ENCODE data around the gene RAP1GDS1. TPM values are rescaled to one million over a fixed set of nuclear protein-coding genes. Genes with fewer than 3 reads are reported as not detected.

Gene RAP1GDS1
- total and polyA plus RNA-seq, 5 experiments from 2014 or later: 23.2 to 41.3 (median 30.7) TPM

DNA sequence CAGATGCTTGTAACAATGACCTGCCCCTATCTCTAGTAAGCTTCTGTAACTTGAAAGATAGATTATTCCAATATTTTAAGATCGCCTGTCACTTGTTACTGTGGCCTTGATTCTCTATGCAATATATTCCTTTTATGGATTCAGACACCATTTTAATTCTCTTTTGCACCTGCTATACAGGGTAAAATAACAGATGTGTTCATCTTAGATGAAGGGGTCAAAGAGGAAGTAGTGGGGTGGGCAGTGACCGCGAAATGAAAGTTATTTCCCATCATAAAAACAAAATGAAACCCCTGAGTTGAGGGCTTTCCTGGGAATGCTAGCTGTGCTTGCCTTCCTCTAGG lies 221.3 kb downstream of the RAP1GDS1 start:
- ATAC-seq (no peak), DNase-seq (no peak)
- Mint-ChIP-seq H3K4me1 (peaks cover 8 to 28% (median 17%) of the 10 kb centered on the region in 4 donors), H3K36me3 (peaks cover 0 to 38% (median 3%) of the 10 kb centered on the region in 3 donors), H3K27me3 (no peaks in the 10 kb centered on the region), H3K4me3 (no peak overlapping the region), H3K27ac (peak overlapping the region in 3 of 10 donors; percentile 17 to 62 (median 35)), H3K9me3 (no peaks in the 10 kb centered on the region)
- POLR2A ChIA-PET: no interaction called here

DNA sequence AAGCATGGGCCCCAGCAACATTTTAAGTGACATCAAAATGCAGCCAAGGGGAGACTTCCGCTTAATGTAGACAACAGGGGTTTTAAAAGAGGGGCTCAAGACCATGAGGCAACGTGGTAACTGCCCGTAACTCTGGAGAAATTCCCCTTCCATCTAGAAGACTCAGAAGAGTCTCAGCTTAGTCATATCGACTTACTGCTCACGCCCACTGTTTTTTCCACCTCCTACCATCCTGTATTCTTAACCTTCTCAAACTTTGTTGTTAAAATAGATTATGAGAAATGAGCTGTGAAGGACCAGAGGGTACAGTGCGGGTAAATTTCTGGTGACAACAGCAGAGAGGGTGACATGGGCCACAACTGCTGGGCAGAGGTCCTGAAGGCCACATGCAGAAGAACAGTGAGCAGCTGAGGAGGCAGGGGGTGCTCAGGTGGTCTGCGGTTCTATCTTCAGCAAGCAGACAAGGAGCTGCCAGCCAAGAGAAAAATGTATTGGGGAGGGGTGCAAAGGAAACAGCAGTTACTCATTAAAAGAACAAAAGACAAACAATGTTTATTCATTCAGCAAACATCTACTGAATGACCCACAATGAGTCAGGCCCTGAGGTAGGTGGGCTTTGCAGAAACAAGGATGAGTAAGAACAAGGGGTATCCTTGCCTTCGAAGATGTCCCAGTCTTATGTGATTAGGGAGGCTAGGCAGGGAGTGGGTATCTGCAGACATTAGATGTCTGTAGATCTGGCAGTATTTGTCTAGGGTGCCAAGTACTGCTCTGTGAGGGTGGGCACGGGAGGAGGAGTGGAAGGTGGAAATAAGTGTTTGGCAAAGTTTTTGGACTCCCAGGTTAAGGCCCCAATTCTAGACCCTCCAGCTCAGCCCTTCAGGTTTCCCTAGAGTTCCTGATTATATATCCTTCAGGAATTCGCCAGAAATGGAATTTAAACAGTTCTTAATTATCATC lies 221.9 kb downstream of the RAP1GDS1 start:
- Mint-ChIP-seq H3K4me3 (no peak overlapping the region), H3K4me1 (peaks cover 8 to 28% (median 17%) of the 10 kb centered on the region in 4 donors), H3K36me3 (peaks cover 0 to 35% (median 3%) of the 10 kb centered on the region in 3 donors), H3K27me3 (no peaks in the 10 kb centered on the region), H3K9me3 (no peaks in the 10 kb centered on the region), H3K27ac (peak overlapping the region in 6 of 10 donors; percentile 17 to 76 (median 66))
- POLR2A ChIA-PET: no interaction called here
- DNase-seq (no peak), ATAC-seq (no peak)

DNA sequence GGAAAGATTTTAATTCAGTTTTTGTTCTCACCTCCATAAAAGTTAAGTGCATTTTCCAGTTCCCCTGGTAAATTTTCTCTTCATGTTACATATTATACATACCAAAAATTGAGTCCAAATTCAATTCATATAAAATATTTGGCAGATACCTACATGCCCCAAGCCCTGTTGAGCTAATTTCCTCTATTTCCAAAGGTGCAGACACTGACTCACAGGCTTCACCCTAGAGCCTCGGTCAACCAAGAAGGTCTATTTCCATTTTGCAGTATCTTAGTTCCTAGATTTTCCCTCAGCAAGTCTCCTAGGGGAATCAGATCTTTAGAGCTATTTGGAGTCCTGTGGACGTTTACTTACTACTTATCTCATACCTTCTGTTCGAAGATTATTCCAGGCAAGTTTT lies 222.8 kb downstream of the RAP1GDS1 start:
- no peak overlapping the region for H3K4me3 Mint-ChIP-seq

DNA sequence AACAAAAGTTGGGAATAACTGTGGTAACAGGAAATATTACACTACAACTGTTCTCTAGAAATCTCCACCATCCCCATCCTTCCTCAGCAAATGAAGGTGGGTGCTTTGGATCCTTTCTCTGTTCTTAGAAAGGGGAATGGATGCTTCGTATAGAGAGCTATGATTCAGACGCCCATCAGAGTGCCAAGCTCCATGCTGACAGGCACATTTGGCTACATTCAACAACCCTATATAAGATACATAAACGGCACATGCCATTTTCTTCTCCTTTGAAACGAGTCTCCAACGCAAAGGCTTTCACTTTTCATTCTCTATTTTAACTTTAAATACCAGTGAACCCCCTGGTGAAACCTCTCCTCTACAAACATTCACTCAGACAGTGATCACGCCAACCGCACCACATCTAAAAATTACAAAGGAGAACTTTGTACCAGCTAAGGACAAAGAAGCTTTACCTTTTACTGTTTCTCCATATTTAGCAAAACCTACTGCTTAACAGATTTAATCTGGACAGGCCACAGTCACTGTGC lies 224.7 kb downstream of the RAP1GDS1 start:
- Mint-ChIP-seq H3K4me3 (no peak overlapping the region), H3K27ac (no peak overlapping the region), H3K27me3 (no peaks in the 10 kb centered on the region), H3K4me1 (peaks cover 10 to 29% (median 22%) of the 10 kb centered on the region in 4 donors), H3K36me3 (peaks cover 0 to 29% (median 3%) of the 10 kb centered on the region in 3 donors), H3K9me3 (no peaks in the 10 kb centered on the region)
- no peak for ATAC-seq
- no peak for DNase-seq
- POLR2A ChIA-PET: no interaction called here

More for the DNA sequence above, 222.8 kb downstream of the RAP1GDS1 start:
- ATAC-seq: no peak
- no peak for DNase-seq
- no peaks in the 10 kb centered on the region for H3K9me3 Mint-ChIP-seq
- no peaks in the 10 kb centered on the region for H3K27me3 Mint-ChIP-seq
- peaks cover 10 to 29% (median 21%) of the 10 kb centered on the region in 4 donors for H3K4me1 Mint-ChIP-seq
- POLR2A ChIA-PET: no interaction called here
- H3K36me3 Mint-ChIP-seq: peaks cover 0 to 31% (median 3%) of the 10 kb centered on the region in 3 donors
- H3K27ac Mint-ChIP-seq: peak overlapping the region in 2 of 10 donors; percentile 16 to 76

DNA sequence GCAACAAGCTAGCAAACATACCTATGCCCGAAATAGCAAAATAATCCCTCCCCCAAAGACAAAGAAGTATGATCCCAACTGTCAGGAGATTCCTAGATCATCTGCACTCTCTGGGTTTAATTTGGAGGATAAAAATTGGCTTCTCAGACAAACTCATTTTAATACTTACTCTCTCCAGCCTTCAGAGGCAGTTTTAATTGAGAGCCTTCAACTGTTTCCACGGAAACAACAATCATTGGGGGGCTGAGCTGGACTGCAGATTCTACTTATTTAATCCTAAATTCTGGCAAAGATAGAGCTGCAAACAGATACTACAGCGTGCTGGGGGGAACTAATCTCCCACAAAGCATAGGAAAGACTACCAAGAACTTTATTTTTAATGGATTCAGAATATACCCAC lies 229.1 kb downstream of the RAP1GDS1 start:
- H3K27me3 Mint-ChIP-seq: no peaks in the 10 kb centered on the region
- ATAC-seq (no peak), DNase-seq (no peak)
- POLR2A ChIA-PET: no interaction called here
- peaks cover 2 to 9% (median 9%) of the 10 kb centered on the region in 4 donors for H3K4me1 Mint-ChIP-seq
- no peaks in the 10 kb centered on the region for H3K9me3 Mint-ChIP-seq
- H3K36me3 Mint-ChIP-seq: peaks cover 0 to 7% (median 3%) of the 10 kb centered on the region in 3 donors
- H3K4me3 Mint-ChIP-seq: no peak overlapping the region
- H3K27ac Mint-ChIP-seq: peak overlapping the region in 2 of 10 donors; percentile 5 to 6

DNA sequence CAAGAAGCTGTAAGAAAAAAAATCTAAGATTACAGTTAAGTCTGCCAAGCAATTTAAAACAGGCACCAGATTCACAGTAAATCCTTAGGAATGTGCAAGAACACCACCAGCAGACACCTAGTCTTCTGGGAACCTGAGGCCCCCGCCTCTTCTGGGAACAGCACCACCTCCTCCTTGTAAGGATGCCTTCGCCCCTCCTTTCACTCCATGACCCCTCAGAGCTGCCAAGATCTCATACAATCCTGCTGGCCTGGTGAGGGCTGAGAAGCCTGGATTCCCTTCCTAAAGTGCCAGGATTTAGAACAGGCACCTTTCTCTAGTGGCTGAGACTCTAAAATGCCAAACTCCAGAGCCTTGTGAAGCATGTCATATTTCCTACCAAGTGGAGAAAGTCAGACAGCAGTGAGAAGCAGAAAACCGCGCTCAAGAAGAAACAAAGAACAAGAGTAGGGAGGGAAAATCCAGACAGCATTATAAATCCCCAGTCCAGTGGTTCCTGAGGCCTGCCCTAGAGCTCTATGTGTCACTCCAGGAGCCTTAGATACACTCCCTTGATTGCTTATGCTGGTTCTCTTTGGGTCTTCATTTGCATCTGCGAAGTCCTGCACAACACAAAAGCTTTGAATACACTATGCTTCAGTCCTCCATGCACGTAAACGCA lies 230.8 kb downstream of the RAP1GDS1 start:
- Mint-ChIP-seq H3K36me3 (no peaks in the 10 kb centered on the region), H3K27me3 (no peaks in the 10 kb centered on the region), H3K4me3 (no peak overlapping the region), H3K4me1 (peaks cover 2 to 9% (median 5%) of the 10 kb centered on the region in 4 donors), H3K27ac (peak overlapping the region in 1 of 10 donors; percentile 53), H3K9me3 (no peaks in the 10 kb centered on the region)
- DNase-seq: no peak
- ATAC-seq: no peak
- POLR2A ChIA-PET: no interaction called here

DNA sequence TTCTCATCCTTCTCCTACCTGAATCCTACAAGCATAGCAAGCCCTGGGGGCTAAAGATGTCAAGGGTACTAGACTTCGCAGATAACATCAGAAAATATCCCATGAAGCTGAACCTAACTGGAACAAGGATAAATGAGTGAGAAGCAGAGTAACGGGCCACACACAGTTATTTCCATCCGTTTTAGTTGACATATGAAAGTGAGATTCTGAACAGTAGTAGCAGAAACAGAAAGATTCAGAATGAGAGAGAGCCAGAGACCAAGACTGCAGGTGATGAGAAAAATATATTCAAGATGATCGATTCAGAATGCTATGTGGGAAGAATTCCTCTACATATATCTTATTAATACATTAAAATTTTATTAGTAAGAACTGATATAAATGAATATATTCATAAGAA lies 232.1 kb downstream of the RAP1GDS1 start:
- Mint-ChIP-seq H3K9me3 (no peaks in the 10 kb centered on the region), H3K27me3 (no peaks in the 10 kb centered on the region)
- POLR2A ChIA-PET: no interaction called here

More for the DNA sequence above, 232.1 kb downstream of the RAP1GDS1 start:
- Mint-ChIP-seq H3K36me3 (no peaks in the 10 kb centered on the region), H3K27ac (peak overlapping the region in 1 of 10 donors; percentile 23), H3K4me3 (no peak overlapping the region), H3K4me1 (peaks cover 4 to 17% (median 6%) of the 10 kb centered on the region in 4 donors)
- DNase-seq (no peak), ATAC-seq (no peak)

Other genes with a start within 250 kb of the RAP1GDS1 start
- under 1 TPM in 1 of 2 experiments, not detected in 1; 0.47 TPM for gene STPG2, start 117.9 kb upstream of the RAP1GDS1 start, total RNA-seq
- under 1 TPM in 2 of 3 donors, not detected in 1; 0.09 to 0.10 TPM for gene STPG2, start 117.9 kb upstream of the RAP1GDS1 start, polyA plus RNA-seq

Measured in naive thymus-derived CD8-positive, alpha-beta T cell (primary cell).